GM12878 (cell line): ENCODE results near the gene ERC2. TPM values are rescaled to one million over a fixed set of nuclear protein-coding genes. Genes with fewer than 3 reads are reported as not detected.

ENCODE experiments used
- ATAC-seq: fragments of 200-7000 bp; cut with Tn5 transposase; 3 replicates; pipeline ENCODE4 v1.9.1; 2020; ENCODE audit warnings: mild to moderate bottlenecking, moderate library complexity
- BruUV-seq: library from RNA; stranded (reverse); fragments of 400-500 nt; replicated peaks from 2 replicates; lab custom pipeline; 2021; lab: Mats Ljungman, UMichigan
- CTCF ChIA-PET: fragments of 300-600 bp; sonication (Branson Sonifier 250); formaldehyde crosslinking; extraction: SDS; loops from one replicate; lab custom pipeline; 2021; ENCODE audit warnings: inconsistent platforms; lab: Yijun Ruan, JAX
- POLR2A ChIA-PET: fragments of 350-600 bp; formaldehyde crosslinking; extraction: SDS; loops from one replicate; lab custom pipeline; 2021; ENCODE audit warnings: inconsistent platforms; lab: Charles Lee
- RAD21 ChIA-PET: fragments of 300-600 bp; sonication (Branson Sonifier 250); formaldehyde crosslinking; loops from one replicate; lab custom pipeline; 2023; ENCODE audit warnings: antibody characterized with exemption; ENCODE audit not compliant: unreplicated experiment; lab: Charles Lee
- SMC1A ChIA-PET: fragments of 300-600 bp; sonication (Branson Sonifier 250); formaldehyde crosslinking; loops from one replicate; lab custom pipeline; 2023; ENCODE audit not compliant: unreplicated experiment, uncharacterized antibody; lab: Charles Lee
- DNase-seq: peaks from one replicate; pipeline ENCODE4 v3.0.0-alpha.2; 2011; ENCODE audit warnings: low read depth, low spot score
- FAIRE-seq: peaks from 3 replicates; lab custom pipeline; 2011; peaks lifted over from hg19 to GRCh38; lab: Jason Lieb, UNC
- H2AFZ ChIP-seq: 2 replicates; pipeline ENCODE4 v1.6.0; 2011; ENCODE audit warnings: low read depth, low read length, control low read depth; ENCODE audit not compliant: control insufficient read depth
- H3K27ac ChIP-seq: 2 replicates; pipeline ENCODE4 v1.5.1; 2011; ENCODE audit warnings: control low read depth; ENCODE audit not compliant: control insufficient read depth, insufficient read depth
- H3K27me3 ChIP-seq, 2 experiments: replicated peaks in 1 of 2; 2 replicates each; pipeline versions ENCODE4 v1.6.0 to v1.6.1; 2011; ENCODE audit warnings: low read length in 1 of 2; ENCODE audit not compliant: control insufficient read depth in 2 of 2, insufficient read depth in 2 of 2
- H3K36me3 ChIP-seq, 2 experiments: 2 replicates each; pipeline ENCODE4 v1.5.1; 2011; ENCODE audit warnings: low read length in 1 of 2; ENCODE audit not compliant: control insufficient read depth in 2 of 2, insufficient read depth in 2 of 2
- H3K4me1 ChIP-seq: 2 replicates; pipeline ENCODE4 v1.6.1; 2011; ENCODE audit warnings: mild to moderate bottlenecking, low read length, moderate library complexity, mixed read lengths; ENCODE audit not compliant: control insufficient read depth, insufficient read depth
- H3K4me2 ChIP-seq: 2 replicates; pipeline ENCODE4 v1.6.0; 2011; ENCODE audit warnings: control low read depth; ENCODE audit not compliant: control insufficient read depth, insufficient read depth
- H3K4me3 ChIP-seq: fragments of 200-600 bp; sonication (generic); 2 replicates; pipeline ENCODE4 v1.5.1; 2016
- H3K79me2 ChIP-seq: 2 replicates; pipeline ENCODE4 v1.6.0; 2011; ENCODE audit warnings: low read length; ENCODE audit not compliant: control insufficient read depth, insufficient read depth
- H3K9ac ChIP-seq: 2 replicates; pipeline ENCODE4 v1.8.0; 2011; ENCODE audit warnings: low read length, control low read depth, mixed read lengths; ENCODE audit not compliant: control insufficient read depth, insufficient read depth
- H3K9me3 ChIP-seq: replicated peaks from 3 replicates; pipeline ENCODE4 v1.5.1; 2011; ENCODE audit warnings: mild to moderate bottlenecking, low read length; ENCODE audit not compliant: control insufficient read depth, insufficient read depth
- H4K20me1 ChIP-seq: 2 replicates; pipeline ENCODE4 v1.6.0; 2011; ENCODE audit not compliant: control insufficient read depth, insufficient read depth
- BCL3 ChIP-seq: IDR thresholded peaks from 2 replicates; pipeline ENCODE4 v1.6.1; 2011; ENCODE audit warnings: borderline replicate concordance, low read depth, mild to moderate bottlenecking, moderate library complexity, low read length; ENCODE audit not compliant: insufficient read depth, poor library complexity, severe bottlenecking
- CHD4 ChIP-seq: fragments of 200-600 bp; sonication (generic); IDR thresholded peaks from 2 replicates; pipeline ENCODE4 v1.6.1; 2016; ENCODE audit warnings: mild to moderate bottlenecking
- E4F1 ChIP-seq: fragments of 450-650 bp; IDR thresholded peaks from 2 replicates; pipeline ENCODE4 v1.6.1; 2018; ENCODE audit warnings: borderline replicate concordance, mild to moderate bottlenecking; ENCODE audit not compliant: partially characterized antibody
- EZH2 ChIP-seq: IDR thresholded peaks from 2 replicates; pipeline ENCODE4 v1.6.1; 2012; ENCODE audit warnings: low read depth, mild to moderate bottlenecking, control low read depth, inconsistent platforms, low read length, borderline replicate concordance; ENCODE audit not compliant: control insufficient read depth
- JUND ChIP-seq: IDR thresholded peaks from 2 replicates; pipeline ENCODE4 v1.6.1; 2012; ENCODE audit warnings: low read depth, mild to moderate bottlenecking, low read length, improper control_type of control experiment, moderate library complexity
- NR2C1 ChIP-seq: fragments of 450-650 bp; IDR thresholded peaks from 2 replicates; pipeline ENCODE4 v1.6.1; 2017; ENCODE audit warnings: antibody characterized with exemption, mild to moderate bottlenecking, moderate library complexity
- SREBF2 ChIP-seq: IDR thresholded peaks from 2 replicates; pipeline ENCODE4 v1.6.1; 2012; ENCODE audit warnings: mild to moderate bottlenecking, low read length
- TCF7 ChIP-seq: IDR thresholded peaks from 2 replicates; pipeline ENCODE4 v1.6.1; 2014; ENCODE audit warnings: antibody characterized with exemption, borderline replicate concordance
- ZBTB11 ChIP-seq: fragments of 450-650 bp; formaldehyde crosslinking; IDR thresholded peaks from 2 replicates; pipeline ENCODE4 v1.5.0; 2022; ENCODE audit warnings: mild to moderate bottlenecking, missing genetic modification characterization
- ZNF217 ChIP-seq: fragments of 450-650 bp; IDR thresholded peaks from 2 replicates; pipeline ENCODE4 v1.6.1; 2017; ENCODE audit warnings: antibody characterized with exemption, mild to moderate bottlenecking
- ZNF592 ChIP-seq: fragments of 450-650 bp; IDR thresholded peaks from 2 replicates; pipeline ENCODE4 v1.6.1; 2017; ENCODE audit warnings: mild to moderate bottlenecking, moderate library complexity
- WGBS: methylation state at CpG from one replicate; pipeline ENCODE4 v1.1.6; 2016; ENCODE audit warnings: low lambda C conversion rate; ENCODE audit not compliant: insufficient replicate concordance, insufficient coverage; ENCODE audit errors: missing lambda C conversion rate; 5-methylcytosine and 5-hydroxymethylcytosine counted together
- in situ Hi-C: fragments of 300-500 bp; cut with MboI; formaldehyde crosslinking; loops from 9 replicates; pipeline ENCODE4 v1.14.3; 2018; ENCODE audit warnings: mixed read lengths
- intact Hi-C: fragments of 100-400 bp; cut with micrococcal nuclease; formaldehyde crosslinking; loops from one replicate; pipeline ENCODE4 v1.14.2; 2022; ENCODE audit not compliant: unreplicated experiment
- polyA plus RNA-seq, 11 experiments: library from polyadenylated mRNA; depleted of rRNA in 4 of 11; unstranded in 6 of 11; stranded (reverse) in 5 of 11; fragments of >200 nt; fragmentation: Nextera tagmentation in 4 of 11; fragmentation: Illumina TruSeq in 1 of 11; extraction: Ambion mirVana in 4 of 11; extraction: Trizol in 1 of 11; gene quantifications; 1 replicate in 1 of 11; 2 replicates in 10 of 11; pipeline versions ENCODE4 v1.2.1 to v1.2.3, GENCODE V29; 2011 to 2016; ENCODE audit warnings: inconsistent platforms in 2 of 11, missing spikeins in 2 of 11, low read depth in 1 of 11
- total RNA-seq, 4 experiments: library from RNA; depleted of rRNA in 3 of 4; stranded (reverse); fragments of >200 nt in 3 of 4; fragmentation: Illumina TruSeq in 1 of 4; extraction: Trizol in 1 of 4; gene quantifications; 2 replicates each; pipeline versions ENCODE4 v1.2.1 to v1.2.3, GENCODE V29; 2013 to 2021

Gene ERC2
- total and polyA plus RNA-seq, 10 of the 15 experiments (the other 5 are each of a cell fraction or from before 2014, with no cell fraction given): 0.06 to 1.4 (median 0.12) TPM; not detected in 3

GRCh38 chr3:55779543-55779942, 688.7 kb downstream of the ERC2 start:
- in situ Hi-C loops: no loop called here
- Histone ChIP-seq H3K4me3 (no peak overlapping the region), H3K79me2 (no peaks in the 10 kb centered on the region), H3K4me2 (no peak overlapping the region), H3K27me3 (peaks cover 0 to 2% of the 10 kb centered on the region in 2 experiments; a peak in 1 of 4 replicates), H3K27ac (no peak overlapping the region), H3K4me1 (no peaks in the 10 kb centered on the region), H2AFZ (no peak overlapping the region), H3K9me3 (no peaks in the 10 kb centered on the region), H3K36me3 (no peaks in the 10 kb centered on the region), H4K20me1 (no peaks in the 10 kb centered on the region), H3K9ac (no peak overlapping the region)
- ATAC-seq (no peak), DNase-seq (no peak), FAIRE-seq (no peak)
- intact Hi-C loops: no loop called here
- ChIA-PET SMC1A (no interaction called here), CTCF (no interaction called here), RAD21 (no interaction called here), POLR2A (no interaction called here)
- WGBS: 12% methylated on average over 5 of the region's 5 CpGs
- no TSS peak for BruUV-seq
- TF ChIP-seq CHD4: no peak
- no peak for TF ChIP-seq SREBF2
- TF ChIP-seq EZH2: no peak
- no peak for TF ChIP-seq E4F1
- no peak for TF ChIP-seq ZNF217
- no peak for TF ChIP-seq NR2C1
- no peak for TF ChIP-seq BCL3
- no peak for TF ChIP-seq ZBTB11 (CRISPR knock-in tag)
- TF ChIP-seq ZNF592: no peak
- TF ChIP-seq JUND: no peak
- TF ChIP-seq TCF7: no peak
